Neural progenitor cell (in vitro differentiated cells): ENCODE results near the gene ADAMTS15. TPM values are rescaled to one million over a fixed set of nuclear protein-coding genes. Genes with fewer than 3 reads are reported as not detected.
A peak's percentile ranks its signal among the peaks of the same experiment; 100 is the strongest.

Source experiments
- DNase-seq: peaks from one replicate; pipeline ENCODE4 v3.0.0-alpha.2; 2016; ENCODE audit warnings: low spot score
- H2AFZ ChIP-seq: fragments of 200-600 bp; sonication (generic); replicated peaks from 2 replicates; pipeline ENCODE4 v1.6.1; 2016; ENCODE audit warnings: antibody characterized with exemption
- H3F3A ChIP-seq: fragments of 200-600 bp; sonication (generic); 2 replicates; pipeline ENCODE4 v1.6.1; 2016; ENCODE audit warnings: antibody characterized with exemption, low read depth
- H3K27ac ChIP-seq: fragments of 200-600 bp; sonication (generic); 2 replicates; pipeline ENCODE4 v1.5.1; 2016; ENCODE audit warnings: mild to moderate bottlenecking
- H3K27me3 ChIP-seq: fragments of 200-600 bp; sonication (generic); 2 replicates; pipeline ENCODE4 v1.6.1; 2016; ENCODE audit warnings: mild to moderate bottlenecking, moderate library complexity
- H3K36me3 ChIP-seq: fragments of 200-600 bp; sonication (generic); 2 replicates; pipeline ENCODE4 v1.5.1; 2016
- H3K4me1 ChIP-seq: fragments of 200-600 bp; sonication (generic); 2 replicates; pipeline ENCODE4 v1.6.1; 2016; ENCODE audit warnings: mixed run types
- H3K4me2 ChIP-seq: fragments of 200-600 bp; sonication (generic); 2 replicates; pipeline ENCODE4 v1.6.1; 2016
- H3K4me3 ChIP-seq: fragments of 200-600 bp; sonication (generic); 2 replicates; pipeline ENCODE4 v1.5.1; 2016
- H3K79me2 ChIP-seq: fragments of 200-600 bp; sonication (generic); 2 replicates; pipeline ENCODE4 v1.6.1; 2016; ENCODE audit warnings: low read depth
- H3K9ac ChIP-seq: fragments of 200-600 bp; sonication (generic); 2 replicates; pipeline ENCODE4 v1.6.1; 2016
- H3K9me3 ChIP-seq: fragments of 200-600 bp; sonication (generic); 2 replicates; pipeline ENCODE4 v1.5.1; 2016; ENCODE audit warnings: low read depth
- H4K20me1 ChIP-seq: fragments of 200-600 bp; sonication (generic); 2 replicates; pipeline ENCODE4 v1.6.1; 2016; ENCODE audit warnings: low read depth
- H3K27ac Mint-ChIP-seq: 3 replicates; pipeline ENCODE4 v1.8.0; 2021; ENCODE audit warnings: mixed read lengths
- H3K27me3 Mint-ChIP-seq: 2 replicates; pipeline ENCODE4 v1.8.0; 2022; ENCODE audit warnings: low read depth, mild to moderate bottlenecking, inconsistent platforms, moderate library complexity, mixed read lengths; ENCODE audit not compliant: insufficient read depth
- H3K36me3 Mint-ChIP-seq: 3 replicates; pipeline ENCODE4 v1.8.0; 2021; ENCODE audit warnings: mixed read lengths
- H3K4me1 Mint-ChIP-seq: 3 replicates; pipeline ENCODE4 v1.8.0; 2021; ENCODE audit warnings: mixed read lengths
- H3K4me3 Mint-ChIP-seq: 3 replicates; pipeline ENCODE4 v1.8.0; 2021; ENCODE audit warnings: mild to moderate bottlenecking, moderate library complexity, mixed read lengths
- H3K9me3 Mint-ChIP-seq: 3 replicates; pipeline ENCODE4 v1.8.0; 2020; ENCODE audit warnings: mixed read lengths
- EZH2 ChIP-seq: fragments of 200-600 bp; sonication (generic); IDR thresholded peaks from 2 replicates; pipeline ENCODE4 v1.6.1; 2017; ENCODE audit warnings: antibody characterized with exemption, mild to moderate bottlenecking, moderate library complexity
- EZH2phosphoT487 ChIP-seq: fragments of 200-600 bp; sonication (generic); IDR thresholded peaks from 2 replicates; pipeline ENCODE4 v1.6.1; 2017; ENCODE audit warnings: antibody characterized with exemption
- total RNA-seq: library from RNA; depleted of rRNA; stranded (reverse); fragments of >200 nt; gene quantifications from 2 replicates; pipeline ENCODE4 v1.2.3, GENCODE V29; 2015; ENCODE audit warnings: low replicate concordance
- TF ChIP-seq, protein P1 (sequence below): fragments of 200-600 bp; sonication (generic); IDR thresholded peaks from 2 replicates; pipeline ENCODE4 v1.5.1; 2017; ENCODE audit warnings: antibody characterized with exemption, mild to moderate bottlenecking

The ADAMTS15 gene
- total RNA-seq, 1 donor from 2014 or later, result 0.09 TPM

- Histone ChIP-seq H3K79me2 (no peaks in the 10 kb centered on the region), H3K4me2 (no peak overlapping the region), H4K20me1 (no peaks in the 10 kb centered on the region), H3F3A (no peaks in the 10 kb centered on the region), H3K4me1 (no peaks in the 10 kb centered on the region), H2AFZ (no peak overlapping the region), H3K36me3 (no peaks in the 10 kb centered on the region), H3K4me3 (no peak overlapping the region), H3K27ac (no peak overlapping the region), H3K9ac (no peak overlapping the region), H3K27me3 (no peaks in the 10 kb centered on the region), H3K9me3 (no peaks in the 10 kb centered on the region)
- peaks cover 2% of the 10 kb centered on the region for H3K36me3 Mint-ChIP-seq
- H3K27me3 Mint-ChIP-seq, result no peaks in the 10 kb centered on the region
- TF ChIP-seq EZH2 (no peak), EZH2phosphoT487 (no peak)
- TF ChIP-seq, protein P1, sequence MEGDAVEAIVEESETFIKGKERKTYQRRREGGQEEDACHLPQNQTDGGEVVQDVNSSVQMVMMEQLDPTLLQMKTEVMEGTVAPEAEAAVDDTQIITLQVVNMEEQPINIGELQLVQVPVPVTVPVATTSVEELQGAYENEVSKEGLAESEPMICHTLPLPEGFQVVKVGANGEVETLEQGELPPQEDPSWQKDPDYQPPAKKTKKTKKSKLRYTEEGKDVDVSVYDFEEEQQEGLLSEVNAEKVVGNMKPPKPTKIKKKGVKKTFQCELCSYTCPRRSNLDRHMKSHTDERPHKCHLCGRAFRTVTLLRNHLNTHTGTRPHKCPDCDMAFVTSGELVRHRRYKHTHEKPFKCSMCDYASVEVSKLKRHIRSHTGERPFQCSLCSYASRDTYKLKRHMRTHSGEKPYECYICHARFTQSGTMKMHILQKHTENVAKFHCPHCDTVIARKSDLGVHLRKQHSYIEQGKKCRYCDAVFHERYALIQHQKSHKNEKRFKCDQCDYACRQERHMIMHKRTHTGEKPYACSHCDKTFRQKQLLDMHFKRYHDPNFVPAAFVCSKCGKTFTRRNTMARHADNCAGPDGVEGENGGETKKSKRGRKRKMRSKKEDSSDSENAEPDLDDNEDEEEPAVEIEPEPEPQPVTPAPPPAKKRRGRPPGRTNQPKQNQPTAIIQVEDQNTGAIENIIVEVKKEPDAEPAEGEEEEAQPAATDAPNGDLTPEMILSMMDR, result no peak
- H3K27ac Mint-ChIP-seq, result peak overlapping the region; percentile 60
- peaks cover 6% of the 10 kb centered on the region for H3K4me1 Mint-ChIP-seq
- DNase-seq, result no peak
- H3K4me3 Mint-ChIP-seq, result no peak overlapping the region
- no peaks in the 10 kb centered on the region for H3K9me3 Mint-ChIP-seq
These were observed 22.6 kb downstream of the ADAMTS15 start for GRCh38 chr11:130470832-130471706.

GRCh38 chr11:130471731-130472433 is 23.4 kb downstream of the ADAMTS15 start:
- Histone ChIP-seq H3K9me3 (no peaks in the 10 kb centered on the region), H3K4me2 (no peak overlapping the region), H3K9ac (no peak overlapping the region), H3K27ac (no peak overlapping the region), H4K20me1 (no peaks in the 10 kb centered on the region), H3K36me3 (no peaks in the 10 kb centered on the region), H3K4me3 (no peak overlapping the region), H3K4me1 (no peaks in the 10 kb centered on the region), H2AFZ (no peak overlapping the region), H3K27me3 (no peaks in the 10 kb centered on the region), H3F3A (no peaks in the 10 kb centered on the region), H3K79me2 (no peaks in the 10 kb centered on the region)
- H3K4me1 Mint-ChIP-seq, result peaks cover 7% of the 10 kb centered on the region
- no peak for DNase-seq
- H3K27me3 Mint-ChIP-seq, result peaks cover 2% of the 10 kb centered on the region
- no peaks in the 10 kb centered on the region for H3K9me3 Mint-ChIP-seq
- TF ChIP-seq, protein P1, result no peak
- TF ChIP-seq EZH2phosphoT487, result no peak
- TF ChIP-seq EZH2, result no peak
- no peak overlapping the region for H3K27ac Mint-ChIP-seq
- H3K36me3 Mint-ChIP-seq, result peaks cover 2% of the 10 kb centered on the region
- no peak overlapping the region for H3K4me3 Mint-ChIP-seq

DNA sequence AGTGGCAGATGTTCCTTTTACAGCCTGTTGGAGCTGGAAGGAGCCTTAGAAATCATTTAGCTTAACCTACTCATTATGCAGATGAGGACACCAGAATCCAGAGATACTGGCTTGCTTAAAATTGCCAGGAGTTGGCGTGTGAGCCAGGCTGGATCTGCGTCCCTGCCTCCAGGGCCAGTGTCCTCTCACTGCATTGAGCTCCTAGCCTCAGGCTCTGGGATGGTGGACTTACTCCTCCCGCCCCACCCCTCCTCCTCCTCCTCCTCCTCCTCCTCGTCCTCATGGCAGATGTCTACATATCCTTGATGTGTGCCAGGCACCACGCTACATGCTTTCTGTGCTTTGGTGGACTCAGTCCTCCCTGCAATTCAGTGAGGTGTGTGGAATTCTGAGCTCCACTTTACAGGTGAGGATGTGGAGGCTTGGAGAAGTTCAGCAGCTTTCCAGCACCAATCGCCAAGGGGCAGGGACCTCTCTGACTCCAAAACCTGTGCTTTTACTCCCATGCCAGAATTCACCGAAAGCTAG is 24.1 kb downstream of the ADAMTS15 start:
- Histone ChIP-seq H4K20me1 (no peaks in the 10 kb centered on the region), H3K4me2 (no peak overlapping the region), H3K4me3 (no peak overlapping the region), H2AFZ (no peak overlapping the region), H3K9ac (no peak overlapping the region), H3K79me2 (no peaks in the 10 kb centered on the region), H3K9me3 (no peaks in the 10 kb centered on the region), H3K36me3 (no peaks in the 10 kb centered on the region), H3K27me3 (no peaks in the 10 kb centered on the region), H3F3A (no peaks in the 10 kb centered on the region), H3K4me1 (no peaks in the 10 kb centered on the region), H3K27ac (no peak overlapping the region)
- DNase-seq, result no peak
- no peak overlapping the region for H3K27ac Mint-ChIP-seq
- H3K9me3 Mint-ChIP-seq, result no peaks in the 10 kb centered on the region
- H3K4me1 Mint-ChIP-seq, result peaks cover 7% of the 10 kb centered on the region
- H3K36me3 Mint-ChIP-seq, result peaks cover 2% of the 10 kb centered on the region
- TF ChIP-seq EZH2, result no peak
- TF ChIP-seq, protein P1, result no peak
- peaks cover 2% of the 10 kb centered on the region for H3K27me3 Mint-ChIP-seq
- H3K4me3 Mint-ChIP-seq, result no peak overlapping the region
